HG03108 (cell line): ENCODE data around the gene ISG15.

Experiments
- ATAC-seq: cut with Tn5 transposase; IDR thresholded peaks from one replicate; pipeline ENCODE4 v1.9.1; 2021; ENCODE audit warnings: moderate library complexity; ENCODE audit not compliant: unreplicated experiment

The ISG15 gene

DNA sequence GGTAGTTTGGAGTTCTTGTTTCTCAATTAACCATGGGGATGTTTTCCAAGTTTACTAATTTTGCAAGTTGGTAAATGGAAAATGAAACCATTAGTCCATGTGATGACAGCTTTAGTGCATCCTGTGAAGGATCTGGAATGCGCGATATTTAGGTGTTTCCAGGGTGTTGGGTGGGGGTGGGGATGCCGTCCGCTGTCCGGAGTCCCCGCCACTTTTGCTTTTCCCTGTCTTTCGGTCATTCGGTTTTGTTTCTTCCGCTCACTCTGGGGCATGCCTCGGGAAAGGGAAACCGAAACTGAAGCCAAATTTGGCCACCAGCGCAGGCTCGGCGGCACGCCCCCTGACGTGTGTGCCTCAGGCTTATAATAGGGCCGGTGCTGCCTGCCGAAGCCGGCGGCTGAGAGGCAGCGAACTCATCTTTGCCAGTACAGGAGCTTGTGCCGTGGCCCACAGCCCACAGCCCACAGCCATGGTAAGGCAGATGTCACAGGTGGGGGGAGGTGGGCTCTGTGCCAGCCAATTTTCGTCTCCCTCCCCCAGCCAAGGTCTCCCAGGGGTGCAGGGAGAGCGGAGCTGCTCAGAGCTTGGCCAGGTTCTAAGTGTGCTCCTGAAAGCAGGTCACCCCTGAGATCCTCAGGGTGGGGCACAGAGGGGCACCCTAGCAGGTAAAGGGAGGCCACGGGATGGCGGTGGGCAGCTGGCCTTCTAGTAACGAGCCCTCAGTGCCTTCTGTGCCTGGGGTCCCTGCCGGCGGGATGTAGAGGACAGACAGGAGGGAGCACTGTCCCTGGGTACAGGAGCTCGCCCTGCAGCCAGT is at the start of gene ISG15:
ISG15 (plus strand) TSS at position 393 of the 817 bp plus-strand sequence; CDS start at position 470, 77 bp downstream.
- peak; percentile 72 for ATAC-seq

DNA sequence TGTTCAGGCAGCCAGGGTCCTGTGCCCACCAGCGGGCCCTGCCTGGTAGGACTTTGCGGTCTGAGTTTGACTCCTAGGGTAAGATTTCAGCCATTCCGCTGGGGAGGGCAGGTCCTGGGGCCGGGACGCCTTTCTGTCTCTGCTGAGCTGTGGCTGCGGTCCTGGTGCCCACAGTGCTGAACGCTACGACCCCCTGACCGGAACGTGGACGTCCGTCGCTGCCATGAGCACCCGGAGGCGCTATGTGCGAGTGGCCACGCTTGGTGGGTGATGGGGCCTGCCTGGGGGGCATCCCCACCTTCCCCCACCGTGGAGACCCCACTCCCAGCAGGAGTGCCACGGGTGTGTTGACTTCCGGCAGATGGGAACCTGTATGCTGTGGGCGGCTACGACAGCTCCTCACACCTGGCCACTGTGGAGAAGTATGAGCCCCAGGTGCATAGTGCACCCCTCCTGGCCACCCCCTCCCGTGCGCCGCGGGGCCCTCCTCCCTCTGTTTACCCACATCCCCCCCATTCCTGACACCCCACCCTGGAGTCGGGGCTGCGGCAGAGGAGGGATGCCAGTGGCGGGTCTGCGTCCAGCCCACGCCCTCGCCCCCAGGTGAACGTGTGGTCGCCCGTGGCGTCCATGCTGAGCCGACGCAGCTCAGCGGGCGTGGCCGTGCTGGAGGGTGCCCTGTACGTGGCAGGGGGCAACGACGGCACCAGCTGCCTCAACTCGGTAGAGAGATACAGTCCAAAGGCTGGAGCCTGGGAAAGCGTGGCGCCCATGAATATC is 49.4 kb upstream of the ISG15 start:
- ATAC-seq = no peak

DNA sequence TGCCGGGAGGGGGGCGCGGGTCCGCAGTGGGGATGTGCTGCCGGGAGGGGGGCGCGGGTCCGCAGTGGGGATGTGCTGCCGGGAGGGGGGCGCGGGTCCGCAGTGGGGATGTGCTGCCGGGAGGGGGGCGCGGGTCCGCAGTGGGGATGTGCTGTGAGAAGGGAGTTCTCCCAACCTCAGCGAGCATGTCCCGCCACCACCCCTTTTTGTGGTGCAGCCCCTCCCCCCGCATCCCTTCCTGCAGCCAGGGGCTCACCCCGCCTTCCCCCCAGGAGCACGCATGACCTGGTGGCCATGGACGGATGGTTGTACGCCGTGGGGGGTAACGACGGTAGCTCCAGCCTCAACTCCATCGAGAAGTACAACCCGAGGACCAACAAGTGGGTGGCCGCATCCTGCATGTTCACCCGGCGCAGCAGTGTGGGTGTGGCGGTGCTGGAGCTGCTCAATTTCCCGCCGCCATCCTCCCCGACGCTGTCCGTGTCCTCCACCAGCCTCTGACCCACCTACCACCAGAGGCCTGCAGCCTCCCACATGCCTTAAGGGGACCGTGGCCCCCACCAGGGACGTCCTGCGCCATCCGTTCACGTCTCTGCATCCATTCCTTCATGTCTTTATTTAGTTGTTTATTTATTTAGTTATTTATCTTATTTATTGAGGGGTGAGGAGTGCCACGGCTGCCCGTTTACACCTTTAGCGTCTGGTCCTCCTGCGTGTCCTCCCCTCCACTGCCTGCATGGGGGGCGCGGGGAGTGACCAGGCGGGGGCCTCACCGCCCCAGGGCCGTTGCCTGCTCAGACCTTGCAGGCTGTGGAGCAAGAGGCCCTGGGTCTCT is 48.4 kb upstream of the ISG15 start:
- ATAC-seq = no peak

DNA sequence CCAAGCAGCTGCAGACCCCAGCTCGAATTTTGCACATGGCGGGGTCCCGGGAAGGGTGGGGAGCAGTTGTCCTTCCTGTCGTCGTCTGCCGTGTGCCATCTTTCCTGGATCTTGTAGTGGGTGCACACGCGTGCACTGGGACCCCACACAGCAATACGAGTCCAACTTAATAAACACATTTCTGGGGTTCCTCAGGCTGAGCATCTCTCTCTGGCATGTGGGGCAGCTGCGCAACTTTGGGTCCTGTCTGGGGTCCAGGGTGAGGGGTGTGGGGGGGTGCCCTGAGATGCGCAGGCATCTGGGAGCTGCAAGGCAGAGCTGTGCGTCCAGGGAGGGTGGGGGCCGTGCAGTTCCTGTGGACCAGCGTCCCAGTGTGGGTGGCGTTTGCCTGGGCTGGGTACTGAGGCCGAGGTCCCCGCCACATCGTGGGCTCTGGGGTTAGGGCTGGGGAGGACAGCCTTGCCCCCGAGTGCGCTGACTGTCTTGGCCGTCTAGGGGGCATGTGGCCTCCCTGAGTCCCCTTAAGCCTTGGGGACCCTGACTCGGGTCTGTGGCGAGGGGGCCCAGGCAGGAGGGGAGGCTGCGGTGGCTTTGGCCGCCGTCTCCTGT is 47.7 kb upstream of the ISG15 start:
- no peak for ATAC-seq

DNA sequence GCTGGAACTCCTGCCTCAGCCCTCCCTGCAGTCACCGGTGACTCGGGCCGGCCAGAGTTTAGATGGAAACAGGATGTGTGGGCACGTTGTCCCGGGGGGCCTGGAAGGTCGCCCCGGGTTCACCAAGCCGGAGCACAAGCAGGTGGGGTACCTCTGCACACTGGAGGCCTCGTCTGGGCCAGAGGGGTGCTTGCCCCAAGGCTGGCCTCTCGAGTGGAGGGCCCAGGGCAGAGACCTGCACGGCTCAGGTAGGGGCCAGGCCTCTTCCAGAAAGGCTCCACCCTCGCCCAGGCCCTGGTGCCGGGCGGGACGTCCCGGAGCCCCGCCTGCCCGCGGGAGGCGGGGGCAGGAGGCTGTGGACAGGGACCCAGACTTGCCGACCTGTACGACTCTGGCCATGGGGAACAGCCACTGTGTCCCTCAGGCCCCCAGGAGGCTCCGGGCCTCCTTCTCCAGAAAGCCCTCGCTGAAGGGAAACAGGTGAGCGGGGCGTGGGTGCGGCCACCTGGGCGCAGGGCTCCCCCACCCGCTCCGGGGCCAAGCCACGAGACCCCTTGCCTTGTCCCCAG is 47.1 kb upstream of the ISG15 start, which contains the start of gene PLEKHN1:
PLEKHN1 (plus strand) TSS at position 348 of the 569 bp plus-strand sequence; CDS start at position 398, 50 bp downstream.
- peak; percentile 33 for ATAC-seq

DNA sequence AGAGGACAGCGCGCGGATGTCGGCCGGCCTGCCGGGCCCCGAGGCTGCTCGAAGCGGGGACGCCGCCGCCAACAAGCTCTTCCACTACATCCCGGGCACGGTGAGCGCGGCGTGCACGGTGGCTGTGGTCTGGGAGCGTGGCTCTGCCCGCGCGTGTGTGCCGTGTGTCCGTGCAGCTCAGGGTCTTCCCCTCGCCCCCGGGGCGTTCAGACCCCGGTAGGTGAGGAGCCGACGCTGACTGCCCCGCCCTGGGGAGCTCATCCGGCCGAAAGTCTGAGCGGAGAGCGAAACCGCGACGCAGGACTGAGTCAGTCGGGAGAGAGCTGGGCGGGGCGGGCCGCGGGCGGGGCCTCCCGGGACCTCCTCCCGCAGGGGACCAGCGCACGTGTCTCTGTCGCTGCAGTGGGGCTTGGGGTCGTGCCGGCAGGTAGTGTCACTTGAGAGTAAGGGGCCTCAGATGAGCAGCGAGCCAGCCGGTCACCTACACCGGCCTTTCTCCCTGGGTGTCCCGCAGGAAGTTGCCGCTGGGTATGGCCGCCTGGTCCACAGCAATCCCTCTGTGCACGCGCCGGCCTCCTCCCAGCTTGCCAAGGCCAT is 46.5 kb upstream of the ISG15 start:
- peak; percentile 65 for ATAC-seq

DNA sequence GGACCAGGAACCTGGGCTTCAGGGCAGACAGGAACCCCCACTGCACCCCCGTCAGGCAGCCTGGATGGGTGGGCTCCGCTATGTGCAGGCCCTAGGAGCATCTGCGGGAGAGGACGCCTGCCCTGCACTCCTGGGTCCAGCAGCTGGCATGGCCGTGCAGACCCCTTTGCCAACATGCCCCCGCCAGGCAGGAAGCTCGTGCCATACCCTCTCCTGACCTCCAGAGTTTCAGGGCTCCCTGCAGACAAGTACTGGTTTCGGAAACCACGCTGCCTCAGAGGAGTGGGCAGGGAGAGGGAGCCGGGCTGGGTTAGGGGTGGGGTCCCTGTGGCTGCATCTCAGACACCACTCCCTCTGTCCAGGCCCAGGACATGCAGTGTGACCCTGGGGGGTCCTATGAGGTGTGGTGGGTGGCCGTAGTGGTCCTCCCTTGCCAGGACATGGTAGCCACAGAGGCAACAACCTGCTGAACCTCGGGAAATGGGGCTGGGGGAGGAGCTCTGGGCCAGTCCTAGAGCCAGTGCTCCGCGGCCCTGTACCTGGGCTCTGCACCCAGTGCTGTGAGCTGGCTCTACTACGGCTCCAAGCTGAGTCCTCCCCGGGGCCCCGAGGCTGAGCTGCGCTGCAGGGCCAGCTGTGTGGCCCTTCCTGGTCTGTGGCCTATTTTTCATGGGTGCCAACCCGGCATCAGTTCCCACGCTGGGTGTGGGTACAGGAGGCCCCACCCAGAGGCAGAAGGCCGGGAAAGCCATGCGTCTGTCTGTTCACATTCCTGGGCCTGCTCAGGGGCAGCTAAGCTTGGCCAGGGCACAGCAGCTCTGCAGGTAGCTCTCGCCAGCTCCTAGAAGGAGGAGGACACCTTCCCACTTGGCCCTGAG is 45.6 kb upstream of the ISG15 start:
- no peak for ATAC-seq

DNA sequence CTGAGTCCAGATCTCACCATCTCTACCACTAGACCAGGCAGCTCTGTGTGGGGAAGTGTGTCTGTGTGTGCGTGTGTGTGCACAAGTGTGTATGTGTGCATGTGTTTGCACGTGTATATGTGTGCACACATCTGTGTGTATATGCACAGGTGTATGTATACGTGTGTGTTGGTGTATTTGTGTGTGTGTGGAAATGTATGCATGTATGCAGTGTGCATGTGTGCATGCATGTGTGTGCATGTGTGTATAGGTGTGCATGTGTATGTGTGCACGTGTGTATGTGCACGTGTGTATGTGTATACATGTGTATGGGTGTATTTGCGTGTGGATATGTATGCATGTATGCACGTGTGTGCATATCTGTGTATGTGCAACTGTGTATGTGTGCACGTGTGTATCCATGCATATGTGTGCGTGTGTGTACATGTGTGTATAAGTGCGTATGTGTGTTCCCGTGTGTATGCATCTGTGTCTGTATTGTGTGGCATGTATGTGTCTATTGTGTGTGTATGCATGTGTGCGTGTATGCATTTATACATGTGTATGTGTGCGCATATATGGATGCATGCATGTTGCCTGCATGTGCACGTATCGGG is 43.9 kb upstream of the ISG15 start:
- ATAC-seq = no peak

DNA sequence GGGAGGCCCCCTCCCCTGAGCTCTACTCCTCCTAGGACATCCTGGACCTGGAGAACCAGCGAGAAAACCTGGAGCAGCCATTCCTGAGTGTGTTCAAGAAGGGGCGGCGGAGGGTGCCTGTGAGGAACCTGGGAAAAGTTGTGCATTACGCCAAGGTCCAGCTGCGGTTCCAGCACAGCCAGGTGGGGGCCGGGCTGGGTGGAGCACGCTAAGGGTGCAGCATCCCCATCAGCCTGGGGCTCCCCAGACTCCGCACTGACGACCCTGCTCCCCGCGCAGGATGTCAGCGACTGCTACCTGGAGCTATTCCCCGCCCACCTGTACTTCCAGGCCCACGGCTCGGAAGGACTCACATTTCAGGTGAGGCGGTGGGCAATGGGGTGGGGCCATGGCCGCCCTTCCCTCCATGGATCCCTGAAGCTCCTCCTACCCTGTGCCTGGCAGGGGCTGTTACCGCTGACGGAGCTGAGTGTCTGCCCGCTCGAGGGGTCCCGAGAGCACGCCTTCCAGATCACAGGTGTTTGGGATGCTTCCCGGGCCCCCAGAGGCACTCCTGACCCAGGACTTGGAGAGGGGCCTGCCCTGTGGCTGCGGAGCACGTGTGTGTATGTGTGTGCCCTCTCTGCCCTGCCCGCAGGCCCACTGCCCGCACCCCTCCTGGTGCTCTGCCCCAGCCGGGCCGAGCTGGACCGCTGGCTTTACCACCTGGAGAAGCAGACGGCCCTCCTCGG is 42.9 kb upstream of the ISG15 start:
- no peak for ATAC-seq

DNA sequence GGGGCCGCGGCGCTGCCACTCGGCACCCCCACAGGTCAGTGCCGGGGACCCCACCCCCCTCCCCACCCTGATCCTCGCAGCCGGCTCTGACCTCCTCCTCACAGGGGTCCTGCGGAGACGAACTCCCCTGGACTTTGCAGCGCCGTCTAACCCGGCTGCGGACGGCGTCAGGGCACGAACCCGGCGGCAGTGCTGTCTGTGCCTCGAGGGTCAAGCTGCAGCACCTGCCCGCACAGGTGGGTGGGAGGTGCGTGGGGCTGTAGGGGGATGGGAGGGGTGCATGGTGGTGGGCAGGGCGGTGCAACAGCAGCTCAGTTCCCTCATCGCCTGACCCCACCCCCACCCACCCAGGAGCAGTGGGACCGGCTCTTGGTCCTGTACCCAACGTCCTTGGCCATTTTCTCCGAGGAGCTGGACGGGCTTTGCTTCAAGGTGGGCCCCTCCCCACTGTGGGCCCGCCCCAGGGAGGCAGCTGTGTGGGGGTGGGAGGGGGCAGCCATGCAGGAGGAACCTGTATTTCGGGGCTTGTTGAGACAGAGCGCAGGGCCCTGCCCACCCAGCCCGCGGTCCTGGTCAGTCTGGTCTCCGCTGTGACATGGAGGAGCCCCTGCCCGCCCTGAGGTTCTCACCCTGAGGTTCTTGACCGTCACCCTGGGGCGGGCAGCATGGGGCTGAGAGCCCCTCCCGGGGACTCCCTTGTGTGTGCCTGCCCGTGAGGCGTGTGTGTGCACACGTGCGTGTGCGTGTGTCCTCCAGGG is 42.1 kb upstream of the ISG15 start:
- ATAC-seq = no peak

DNA sequence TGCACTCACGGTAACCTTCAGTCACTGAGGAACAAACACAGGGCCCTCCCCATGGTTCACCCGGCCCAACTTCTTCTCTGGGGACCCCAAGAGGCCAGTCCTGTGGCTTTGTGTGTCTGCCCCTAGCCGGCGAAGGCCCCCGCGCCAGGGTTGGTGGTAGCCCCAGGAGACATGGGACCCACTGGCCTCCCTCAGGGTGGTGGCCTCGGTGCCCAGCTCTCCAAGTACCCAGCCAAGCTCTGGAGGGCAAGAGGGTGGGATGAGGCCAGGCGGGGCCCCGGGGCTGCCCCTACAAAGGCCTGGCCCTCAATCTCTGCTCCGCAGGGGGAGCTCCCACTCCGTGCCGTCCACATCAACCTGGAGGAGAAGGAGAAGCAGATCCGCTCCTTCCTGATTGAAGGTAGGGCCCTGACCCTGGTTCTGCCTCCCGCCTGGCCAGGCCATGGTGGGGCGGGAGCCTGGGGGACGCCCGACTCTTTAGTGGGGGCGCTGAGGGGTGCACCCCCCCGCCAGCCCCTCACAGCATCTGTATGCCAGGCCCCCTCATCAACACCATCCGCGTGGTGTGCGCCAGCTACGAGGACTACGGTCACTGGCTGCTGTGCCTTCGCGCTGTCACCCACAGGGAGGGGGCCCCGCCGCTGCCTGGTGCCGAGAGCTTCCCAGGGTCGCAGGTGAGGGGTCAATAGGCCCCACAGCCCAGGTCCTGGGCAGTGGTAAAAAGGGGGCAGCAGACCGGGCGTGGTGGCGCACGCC is 41.4 kb upstream of the ISG15 start:
- no peak for ATAC-seq

DNA sequence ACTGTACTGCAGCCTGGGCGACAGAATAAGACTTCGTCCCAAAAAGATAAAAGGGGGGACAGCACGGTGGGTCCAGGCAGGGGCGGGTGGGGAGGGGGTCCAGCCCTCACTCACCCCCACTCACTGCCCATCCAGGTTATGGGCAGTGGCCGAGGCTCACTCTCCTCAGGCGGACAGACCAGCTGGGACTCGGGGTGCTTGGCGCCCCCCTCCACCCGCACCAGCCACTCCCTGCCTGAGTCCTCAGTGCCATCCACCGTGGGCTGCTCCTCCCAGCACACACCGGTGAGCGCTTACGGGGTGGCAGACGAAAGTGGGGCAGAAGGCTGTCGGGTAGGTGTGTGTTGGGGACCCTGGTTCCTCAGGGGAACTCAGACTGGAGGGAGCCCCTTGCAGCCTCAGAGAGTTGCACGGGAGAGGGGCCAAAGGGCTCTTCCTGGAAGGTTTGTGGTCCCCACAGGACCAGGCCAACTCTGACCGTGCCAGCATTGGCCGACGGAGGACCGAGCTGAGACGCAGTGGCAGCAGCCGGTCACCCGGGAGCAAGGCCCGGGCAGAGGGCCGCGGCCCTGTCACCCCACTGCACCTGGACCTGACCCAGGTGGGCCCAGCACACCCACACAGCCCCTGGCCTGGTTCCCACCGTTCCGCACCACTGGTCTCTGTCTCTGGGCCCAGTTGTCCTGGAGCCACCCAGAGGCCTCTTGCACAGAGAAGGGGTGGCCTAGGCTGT is 40.4 kb upstream of the ISG15 start:
- ATAC-seq = no peak

DNA sequence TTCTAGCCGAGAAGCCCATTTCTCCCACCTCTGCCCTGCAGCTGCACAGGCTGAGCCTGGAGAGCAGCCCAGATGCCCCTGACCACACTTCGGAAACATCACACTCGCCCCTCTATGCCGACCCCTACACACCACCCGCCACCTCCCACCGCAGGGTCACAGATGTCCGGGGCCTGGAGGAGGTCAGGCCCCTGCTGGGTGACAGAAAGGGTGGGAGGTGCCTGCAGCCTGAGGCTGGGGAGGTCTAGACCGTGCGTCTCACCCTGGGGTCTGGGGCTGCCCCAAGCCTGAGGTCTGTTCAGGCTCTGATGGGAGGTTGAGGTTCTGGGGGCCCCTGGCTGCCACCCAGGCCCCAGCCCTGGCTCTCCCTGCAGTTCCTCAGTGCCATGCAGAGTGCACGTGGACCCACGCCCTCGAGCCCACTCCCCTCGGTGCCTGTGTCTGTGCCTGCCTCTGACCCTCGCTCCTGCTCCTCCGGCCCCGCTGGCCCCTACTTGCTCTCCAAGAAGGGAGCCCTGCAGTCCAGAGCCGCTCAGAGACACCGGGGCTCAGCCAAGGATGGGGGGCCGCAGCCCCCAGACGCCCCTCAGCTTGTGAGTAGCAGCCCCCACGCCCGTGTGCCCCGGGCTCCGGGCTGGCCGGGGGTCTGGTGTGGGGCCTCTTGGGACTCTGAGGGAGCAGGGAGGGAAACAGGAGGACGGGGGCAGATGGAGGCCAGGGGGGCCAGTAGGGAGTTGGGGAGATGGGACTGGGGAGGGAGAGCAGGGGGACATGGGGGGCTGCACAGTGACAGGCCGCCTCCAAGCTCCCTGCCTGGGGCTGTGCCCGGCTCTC is 39.6 kb upstream of the ISG15 start:
- ATAC-seq = no peak

DNA sequence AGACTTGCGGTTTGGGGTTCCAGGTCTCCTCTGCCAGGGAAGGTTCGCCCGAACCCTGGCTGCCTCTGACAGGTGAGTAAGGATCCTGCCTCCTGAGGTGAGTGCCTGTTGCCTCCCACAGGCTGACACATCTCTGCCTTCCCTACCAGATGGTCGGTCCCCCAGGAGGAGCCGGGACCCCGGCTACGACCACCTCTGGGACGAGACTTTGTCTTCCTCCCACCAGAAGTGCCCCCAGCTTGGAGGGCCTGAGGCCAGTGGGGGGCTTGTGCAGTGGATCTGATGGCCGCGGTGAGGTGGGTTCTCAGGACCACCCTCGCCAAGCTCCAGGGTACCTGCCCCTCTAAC is 39.0 kb upstream of the ISG15 start:
- no peak for ATAC-seq

DNA sequence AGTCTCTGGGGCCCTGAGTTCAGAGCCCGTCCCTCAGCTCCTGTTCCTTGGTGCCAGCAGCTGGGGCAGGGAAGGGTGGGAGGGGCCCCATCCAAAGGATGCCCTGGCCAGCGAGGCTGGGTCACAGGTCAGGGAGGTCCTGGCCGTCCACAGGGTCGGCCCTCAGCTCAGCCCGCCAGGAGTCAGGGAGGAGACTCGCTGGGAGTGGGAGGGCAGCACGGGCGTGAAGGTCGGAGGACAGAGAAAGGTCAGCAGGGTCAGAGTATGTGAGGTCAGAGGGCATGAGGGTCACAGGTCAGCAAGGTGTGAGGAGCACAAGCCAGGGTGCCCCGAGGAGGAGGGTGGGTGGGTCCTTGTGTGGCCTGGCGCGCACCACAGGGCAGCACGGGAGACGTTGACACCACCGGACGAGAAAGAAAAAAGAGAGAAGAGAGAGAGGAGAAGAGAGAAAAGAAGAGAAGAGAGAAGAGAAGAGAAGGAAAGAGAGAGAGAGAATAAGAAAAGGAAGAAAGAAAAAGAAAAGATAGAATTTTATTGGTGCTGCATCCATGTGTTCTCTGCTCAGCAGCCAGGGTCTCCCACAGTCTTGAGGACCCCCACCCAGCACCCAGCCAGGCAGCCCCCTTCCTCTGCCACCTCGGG is 38.5 kb upstream of the ISG15 start:
- ATAC-seq = no peak
